Activated CD4-positive, CD25-positive, alpha-beta regulatory T cell treated with anti-CD3 and anti-CD28 coated beads, Interleukin-2, amount 50 U/mL, for 72 hours (primary cell): ENCODE data around the gene JAKMIP2.
"Not testable (repeated sequence)": the region's sequence is repeated elsewhere in the genome, so short reads cannot be mapped to it uniquely, and the experiment has no call there.

Experiments used
- DNase-seq: peaks from one replicate; pipeline ENCODE4 v3.0.0; 2021

JAKMIP2 gene

GRCh38 chr5:147580418-147580817, 202.1 kb downstream of the JAKMIP2 start:
- DNase-seq: not testable (repeated sequence)

GRCh38 chr5:147578228-147579024, 204.1 kb downstream of the JAKMIP2 start:
- no peak for DNase-seq

- DNase-seq: no peak
Measured at GRCh38 chr5:147576646-147577535, 205.6 kb downstream of the JAKMIP2 start.

GRCh38 chr5:147575598-147575997, 206.9 kb downstream of the JAKMIP2 start:
- DNase-seq: no peak

GRCh38 chr5:147573211-147573610, 209.3 kb downstream of the JAKMIP2 start:
- no peak for DNase-seq

GRCh38 chr5:147568710-147569406, 213.7 kb downstream of the JAKMIP2 start:
- no peak for DNase-seq

- no peak for DNase-seq
Measured at GRCh38 chr5:147567917-147568598, 214.5 kb downstream of the JAKMIP2 start.

GRCh38 chr5:147565524-147565923, 217.0 kb downstream of the JAKMIP2 start:
- DNase-seq: no peak

- DNase-seq: no peak
Measured at GRCh38 chr5:147564124-147564486, 218.4 kb downstream of the JAKMIP2 start.

GRCh38 chr5:147563466-147564123, 218.9 kb downstream of the JAKMIP2 start:
- DNase-seq: no peak

- DNase-seq: no peak
Measured at GRCh38 chr5:147561435-147561834, 221.1 kb downstream of the JAKMIP2 start.

- DNase-seq: no peak
Measured at GRCh38 chr5:147560718-147561331, 221.7 kb downstream of the JAKMIP2 start.

- DNase-seq: no peak
Measured at GRCh38 chr5:147559749-147560148, 222.8 kb downstream of the JAKMIP2 start.

GRCh38 chr5:147558826-147559225, 223.7 kb downstream of the JAKMIP2 start:
- no peak for DNase-seq

GRCh38 chr5:147557876-147558745, 224.4 kb downstream of the JAKMIP2 start:
- no peak for DNase-seq

GRCh38 chr5:147555176-147555575, 227.4 kb downstream of the JAKMIP2 start:
- no peak for DNase-seq

GRCh38 chr5:147554261-147554817, 228.2 kb downstream of the JAKMIP2 start:
- DNase-seq: no peak

GRCh38 chr5:147553817-147554216, 228.7 kb downstream of the JAKMIP2 start:
- not testable (repeated sequence) for DNase-seq

- DNase-seq: no peak
Measured at GRCh38 chr5:147552897-147553296, 229.6 kb downstream of the JAKMIP2 start.

GRCh38 chr5:147551677-147552076, 230.9 kb downstream of the JAKMIP2 start:
- DNase-seq: no peak
